ENCODE results near the gene PTPN5.

The PTPN5 gene

GRCh38 chr11:18773104-18773503 lies 18.5 kb downstream of the PTPN5 start:
- DNase-seq (ENCODE audit: low read depth in 2 of 2), result no peak

- DNase-seq (ENCODE audit: low read depth in 2 of 2), result no peak
These were observed 19.4 kb downstream of the PTPN5 start for GRCh38 chr11:18772211-18772610.

- no peak for DNase-seq (ENCODE audit: low read depth in 2 of 2)
These were observed 20.1 kb downstream of the PTPN5 start for GRCh38 chr11:18771266-18772035.

- no peak for DNase-seq (ENCODE audit: low read depth in 2 of 2)
These were observed 21.0 kb downstream of the PTPN5 start for GRCh38 chr11:18770479-18771125.

- no peak for DNase-seq (ENCODE audit: low read depth in 2 of 2)
These were observed 21.7 kb downstream of the PTPN5 start for GRCh38 chr11:18769802-18770456.

- DNase-seq (ENCODE audit: low read depth in 2 of 2), result no peak
These were observed 22.6 kb downstream of the PTPN5 start for GRCh38 chr11:18768978-18769377.

- no peak for DNase-seq (ENCODE audit: low read depth in 2 of 2)
These were observed 23.1 kb downstream of the PTPN5 start for GRCh38 chr11:18768472-18768901.

GRCh38 chr11:18766015-18766414 lies 25.6 kb downstream of the PTPN5 start:
- DNase-seq (ENCODE audit: low read depth in 2 of 2), result no peak

- no peak for DNase-seq (ENCODE audit: low read depth in 2 of 2)
These were observed 26.0 kb downstream of the PTPN5 start for GRCh38 chr11:18765554-18765953.

GRCh38 chr11:18761741-18762140 lies 29.9 kb downstream of the PTPN5 start:
- DNase-seq (ENCODE audit: low read depth in 2 of 2), result no peak

GRCh38 chr11:18761144-18761543 lies 30.5 kb downstream of the PTPN5 start:
- DNase-seq (ENCODE audit: low read depth in 2 of 2), result no peak

- no peak for DNase-seq (ENCODE audit: low read depth in 2 of 2)
These were observed 33.8 kb downstream of the PTPN5 start for GRCh38 chr11:18757811-18758210.

- DNase-seq (ENCODE audit: low read depth in 2 of 2), result no peak
These were observed 34.7 kb downstream of the PTPN5 start for GRCh38 chr11:18756889-18757288.

GRCh38 chr11:18754308-18754707 lies 37.3 kb downstream of the PTPN5 start:
- DNase-seq (ENCODE audit: low read depth in 2 of 2), result no peak

GRCh38 chr11:18752502-18752901 lies 39.1 kb downstream of the PTPN5 start:
- DNase-seq (ENCODE audit: low read depth in 2 of 2), result no peak

- DNase-seq (ENCODE audit: low read depth in 2 of 2), result no peak
These were observed 40.7 kb downstream of the PTPN5 start for GRCh38 chr11:18750944-18751343.

GRCh38 chr11:18749681-18750319 lies 41.8 kb downstream of the PTPN5 start:
- DNase-seq (ENCODE audit: low read depth in 2 of 2), result no peak

- DNase-seq (ENCODE audit: low read depth in 2 of 2), result no peak
These were observed 42.7 kb downstream of the PTPN5 start for GRCh38 chr11:18748766-18749365.

- DNase-seq (ENCODE audit: low read depth in 2 of 2), result no peak
These were observed 46.3 kb downstream of the PTPN5 start for GRCh38 chr11:18745251-18745650.

- no peak for DNase-seq (ENCODE audit: low read depth in 2 of 2)
These were observed 47.6 kb downstream of the PTPN5 start for GRCh38 chr11:18743900-18744514.

GRCh38 chr11:18743365-18743764 lies 48.2 kb downstream of the PTPN5 start:
- no peak for DNase-seq (ENCODE audit: low read depth in 2 of 2)

GRCh38 chr11:18741783-18742182 lies 49.8 kb downstream of the PTPN5 start:
- no peak for DNase-seq (ENCODE audit: low read depth in 2 of 2)
